HEK293 (cell line): ENCODE measurements around the gene NBPF3.

Experiments used
- CTCF ChIA-PET: fragments of 350-600 bp; formaldehyde crosslinking; extraction: SDS; loops from one replicate; lab custom pipeline; 2021; ENCODE audit warnings: antibody characterized with exemption; lab: Yijun Ruan, JAX
- POLR2A ChIA-PET: fragments of 300-600 bp; formaldehyde crosslinking; extraction: SDS; loops from one replicate; lab custom pipeline; 2020; ENCODE audit warnings: antibody characterized with exemption, inconsistent platforms; lab: Yijun Ruan, JAX
- H3K27ac ChIP-seq: fragments of 200-500 bp; sonication (Bioruptor generic); 2 replicates; pipeline ENCODE4 v1.5.1; 2014; ENCODE audit warnings: low read depth, low read length, control low read depth, inconsistent platforms; ENCODE audit errors: extremely low read depth
- H3K36me3 ChIP-seq, 2 experiments: fragments of 200-500 bp in 1 of 2; sonication (Bioruptor generic) in 1 of 2; 1 replicate in 1 of 2; 2 replicates in 1 of 2; pipeline ENCODE4 v1.5.1; 2014 to 2017; ENCODE audit warnings: inconsistent platforms in 2 of 2, low read length in 2 of 2; ENCODE audit not compliant: control insufficient read depth in 2 of 2, insufficient read depth in 1 of 2
- H3K4me1 ChIP-seq: fragments of 200-500 bp; sonication (Bioruptor generic); 2 replicates; pipeline ENCODE4 v1.5.1; 2014; ENCODE audit warnings: mild to moderate bottlenecking, low read length, inconsistent platforms; ENCODE audit not compliant: control insufficient read depth, insufficient read depth
- H3K4me3 ChIP-seq: 2 replicates; pipeline ENCODE4 v1.5.1; 2011; ENCODE audit warnings: low read depth, mild to moderate bottlenecking, control low read depth, low read length, moderate library complexity
- H3K9me3 ChIP-seq: fragments of 200-500 bp; sonication (Bioruptor generic); 2 replicates; pipeline ENCODE4 v1.5.1; 2014; ENCODE audit warnings: low read depth, low read length, inconsistent platforms; ENCODE audit not compliant: control insufficient read depth, insufficient read depth
- GLI2 ChIP-seq: fragments of 450-650 bp; formaldehyde crosslinking; IDR thresholded peaks from 2 replicates; pipeline ENCODE4; 2017; ENCODE audit warnings: missing biosample characterization, missing genetic modification characterization, low read depth, borderline replicate concordance
- KLF10 ChIP-seq: fragments of 450-650 bp; IDR thresholded peaks from 2 replicates; pipeline ENCODE4 v1.5.1; 2018; ENCODE audit warnings: missing biosample characterization, mild to moderate bottlenecking, missing genetic modification characterization
- PRDM1 ChIP-seq: fragments of 450-650 bp; formaldehyde crosslinking; IDR thresholded peaks from 2 replicates; pipeline ENCODE4; 2016; ENCODE audit warnings: missing biosample characterization, missing genetic modification characterization
- SP2 ChIP-seq: fragments of 450-650 bp; formaldehyde crosslinking; IDR thresholded peaks from 2 replicates; pipeline ENCODE4 v1.5.1; 2016; ENCODE audit warnings: missing biosample characterization, missing genetic modification characterization
- SP3 ChIP-seq: fragments of 450-650 bp; formaldehyde crosslinking; IDR thresholded peaks from 2 replicates; pipeline ENCODE4 v1.5.1; 2016; ENCODE audit warnings: missing biosample characterization, missing genetic modification characterization
- YY2 ChIP-seq: fragments of 450-650 bp; formaldehyde crosslinking; IDR thresholded peaks from 2 replicates; pipeline ENCODE4 v1.5.1; 2016; ENCODE audit warnings: missing biosample characterization, missing genetic modification characterization
- ZFHX2 ChIP-seq: fragments of 450-650 bp; formaldehyde crosslinking; conservative IDR thresholded peaks from 2 replicates; pipeline ENCODE4 v1.5.1; 2016; ENCODE audit warnings: missing biosample characterization, missing genetic modification characterization
- ZNF121 ChIP-seq: fragments of 450-650 bp; formaldehyde crosslinking; IDR thresholded peaks from 2 replicates; pipeline ENCODE4 v1.5.1; 2016; ENCODE audit warnings: missing biosample characterization, missing genetic modification characterization
- ZNF155 ChIP-seq: fragments of 450-650 bp; formaldehyde crosslinking; IDR thresholded peaks from 2 replicates; pipeline ENCODE4 v1.5.1; 2016; ENCODE audit warnings: missing biosample characterization, missing genetic modification characterization
- ZNF26 ChIP-seq: fragments of 450-650 bp; formaldehyde crosslinking; IDR thresholded peaks from 2 replicates; pipeline ENCODE4 v1.5.1; 2016; ENCODE audit warnings: missing biosample characterization, missing genetic modification characterization
- ZNF280C ChIP-seq: fragments of 450-650 bp; formaldehyde crosslinking; IDR thresholded peaks from 2 replicates; pipeline ENCODE4 v1.5.1; 2016; ENCODE audit warnings: missing biosample characterization, missing genetic modification characterization
- ZNF37A ChIP-seq: fragments of 450-650 bp; IDR thresholded peaks from 2 replicates; pipeline ENCODE4 v1.5.1; 2018; ENCODE audit warnings: missing biosample characterization, missing genetic modification characterization
- ZNF670 ChIP-seq: fragments of 450-650 bp; formaldehyde crosslinking; IDR thresholded peaks from 2 replicates; pipeline ENCODE4 v1.5.1; 2016; ENCODE audit warnings: missing biosample characterization, missing genetic modification characterization, low read depth
- ZNF843 ChIP-seq: fragments of 450-650 bp; formaldehyde crosslinking; IDR thresholded peaks from 2 replicates; pipeline ENCODE4 v1.5.1; 2016; ENCODE audit warnings: missing biosample characterization, missing genetic modification characterization
- TF ChIP-seq, protein P1 (sequence below): fragments of 450-650 bp; formaldehyde crosslinking; IDR thresholded peaks from 2 replicates; pipeline ENCODE4 v1.5.1; 2016; ENCODE audit warnings: missing biosample characterization, missing genetic modification characterization

The NBPF3 gene

GRCh38 chr1:21524220-21524619, 84.3 kb downstream of the NBPF3 start:
- no peak for TF ChIP-seq YY2 (tag by site-specific recombination)
- TF ChIP-seq, protein P1, sequence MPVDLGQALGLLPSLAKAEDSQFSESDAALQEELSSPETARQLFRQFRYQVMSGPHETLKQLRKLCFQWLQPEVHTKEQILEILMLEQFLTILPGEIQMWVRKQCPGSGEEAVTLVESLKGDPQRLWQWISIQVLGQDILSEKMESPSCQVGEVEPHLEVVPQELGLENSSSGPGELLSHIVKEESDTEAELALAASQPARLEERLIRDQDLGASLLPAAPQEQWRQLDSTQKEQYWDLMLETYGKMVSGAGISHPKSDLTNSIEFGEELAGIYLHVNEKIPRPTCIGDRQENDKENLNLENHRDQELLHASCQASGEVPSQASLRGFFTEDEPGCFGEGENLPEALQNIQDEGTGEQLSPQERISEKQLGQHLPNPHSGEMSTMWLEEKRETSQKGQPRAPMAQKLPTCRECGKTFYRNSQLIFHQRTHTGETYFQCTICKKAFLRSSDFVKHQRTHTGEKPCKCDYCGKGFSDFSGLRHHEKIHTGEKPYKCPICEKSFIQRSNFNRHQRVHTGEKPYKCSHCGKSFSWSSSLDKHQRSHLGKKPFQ (tag by site-specific recombination) = no peak
- no peak for TF ChIP-seq PRDM1 (tag by site-specific recombination)
- peak; percentile 74 for TF ChIP-seq ZNF121
- no peak for TF ChIP-seq SP2 (tag by site-specific recombination)
- Histone ChIP-seq H3K4me3 (no peak overlapping the region), H3K4me1 (no peaks in the 10 kb centered on the region), H3K9me3 (no peaks in the 10 kb centered on the region), H3K36me3 (no peaks in the 10 kb centered on the region), H3K27ac (no peak overlapping the region)
- CTCF ChIA-PET = interaction anchor here (0.7 to 2.1 kb wide), 5 partner anchors 12 to 358 kb away, joined by 3 to 8 read pairs (median 3); no protein-coding TSS in a partner anchor
- POLR2A ChIA-PET = no interaction called here

- H3K27ac ChIP-seq = no peak overlapping the region
- CTCF ChIA-PET = interaction anchor here (0.7 to 1.2 kb wide), 4 partner anchors 12 to 358 kb away, joined by 3 to 8 read pairs (median 3); no protein-coding TSS in a partner anchor
- no peaks in the 10 kb centered on the region for H3K36me3 ChIP-seq
- H3K4me1 ChIP-seq = no peaks in the 10 kb centered on the region
- no peak for TF ChIP-seq ZNF26 (tag by site-specific recombination)
- no peak for TF ChIP-seq ZNF670
- no peak for TF ChIP-seq GLI2 (tag by site-specific recombination)
- no peak for TF ChIP-seq ZNF280C (tag by site-specific recombination)
- TF ChIP-seq ZNF155 = no peak
- TF ChIP-seq ZNF37A = no peak
- TF ChIP-seq KLF10 (tag by site-specific recombination) = no peak
- TF ChIP-seq ZNF843 (tag by site-specific recombination) = no peak
- TF ChIP-seq SP3 (tag by site-specific recombination) = no peak
- POLR2A ChIA-PET = no interaction called here
- H3K9me3 ChIP-seq = no peaks in the 10 kb centered on the region
- H3K4me3 ChIP-seq = no peak overlapping the region
These were observed 84.9 kb downstream of the NBPF3 start for GRCh38 chr1:21524686-21525339.

- ChIA-PET POLR2A (no interaction called here), CTCF (interaction anchor here (1.3 kb wide), 1 partner anchor 14 kb away, joined by 4 read pairs; no protein-coding TSS in a partner anchor)
- H3K4me1 ChIP-seq = no peaks in the 10 kb centered on the region
- no peaks in the 10 kb centered on the region for H3K36me3 ChIP-seq
- no peak overlapping the region for H3K27ac ChIP-seq
- no peak overlapping the region for H3K4me3 ChIP-seq
- TF ChIP-seq ZNF121 (no peak), ZFHX2 (tag by site-specific recombination) (peak; percentile 27; the same call in 1 of the 2 replicates)
- TF ChIP-seq, all 188 proteins: peak for 1
- no peaks in the 10 kb centered on the region for H3K9me3 ChIP-seq
These were observed 85.4 kb downstream of the NBPF3 start for GRCh38 chr1:21525340-21525717.
